Colonic mucosa (tissue), 4 donors: ENCODE data around the gene SMAD2. TPM values are rescaled to one million over a fixed set of nuclear protein-coding genes. Genes with fewer than 3 reads are reported as not detected.
A peak's percentile ranks its signal among the peaks of the same experiment; 100 is the strongest.

ENCODE experiments used
- DNase-seq: peaks from one replicate; pipeline ENCODE4 v3.0.0-alpha.2; 2020
- H3K27ac ChIP-seq: fragments of 200-600 bp; one replicate; pipeline ENCODE4 v1.8.0; 2021
- H3K27me3 ChIP-seq: fragments of 200-600 bp; one replicate; pipeline ENCODE4 v1.8.0; 2021
- H3K36me3 ChIP-seq: fragments of 200-600 bp; one replicate; pipeline ENCODE4 v1.8.0; 2021
- H3K4me1 ChIP-seq: fragments of 200-600 bp; one replicate; pipeline ENCODE4 v1.8.0; 2021; ENCODE audit warnings: mild to moderate bottlenecking
- H3K4me3 ChIP-seq: fragments of 200-600 bp; one replicate; pipeline ENCODE4 v1.8.0; 2021
- H3K9ac ChIP-seq, 2 donors: one replicate each; pipeline ENCODE4 v1.7.0; 2013; ENCODE audit warnings: control low read depth in 2 of 2, low read depth in 2 of 2, low read length in 2 of 2
- H3K9me3 ChIP-seq: fragments of 200-600 bp; one replicate; pipeline ENCODE4 v1.8.0; 2021
- CTCF ChIP-seq: fragments of 200-600 bp; IDR thresholded peaks from one replicate; pipeline ENCODE4 v1.8.0; 2022; ENCODE audit warnings: antibody characterized with exemption, mild to moderate bottlenecking
- intact Hi-C: fragments of 100-400 bp; cut with DNase I; formaldehyde crosslinking; loops from one replicate; pipeline ENCODE4 v1.14.1; 2022
- total RNA-seq, 2 donors: library from RNA; stranded (reverse); fragmentation: NEBNext Ultra II Directional in 1 of 2; extraction: Animal tissue kit (Norgen Biotek cat#: 25700) in 1 of 2; gene quantifications; one replicate each; pipeline ENCODE4 v1.2.1, GENCODE V29; 2021
- donor health status: healthy.
- donor health status: DM: no; HTN: no; CAD: no.
- donor health status: DM: no; HTN: no; CAD: no.

Gene SMAD2
- total RNA-seq, 2 donors from 2014 or later: 109 to 133 TPM

GRCh38 chr18:47893939-47894699 lies 36.3 kb downstream of the SMAD2 start:
- intact Hi-C loops: no loop called here
- H3K4me1 ChIP-seq: no peaks in the 10 kb centered on the region
- no peaks in the 10 kb centered on the region for H3K9me3 ChIP-seq
- H3K9ac ChIP-seq: no peak overlapping the region
- no peak for TF ChIP-seq CTCF
- no peak for DNase-seq
- H3K36me3 ChIP-seq: no peaks in the 10 kb centered on the region
- no peaks in the 10 kb centered on the region for H3K27me3 ChIP-seq
- H3K4me3 ChIP-seq: no peak overlapping the region
- no peak overlapping the region for H3K27ac ChIP-seq

GRCh38 chr18:47893047-47893446 lies 37.4 kb downstream of the SMAD2 start:
- intact Hi-C loops: no loop called here
- no peaks in the 10 kb centered on the region for H3K36me3 ChIP-seq
- H3K4me1 ChIP-seq: no peaks in the 10 kb centered on the region
- no peak overlapping the region for H3K9ac ChIP-seq
- TF ChIP-seq CTCF: no peak
- no peak overlapping the region for H3K4me3 ChIP-seq
- no peaks in the 10 kb centered on the region for H3K9me3 ChIP-seq
- no peaks in the 10 kb centered on the region for H3K27me3 ChIP-seq
- no peak overlapping the region for H3K27ac ChIP-seq
- no peak for DNase-seq

GRCh38 chr18:47888156-47888555 lies 42.3 kb downstream of the SMAD2 start:
- no peaks in the 10 kb centered on the region for H3K4me1 ChIP-seq
- DNase-seq: no peak
- intact Hi-C loops: no loop called here
- H3K27ac ChIP-seq: no peak overlapping the region
- no peaks in the 10 kb centered on the region for H3K36me3 ChIP-seq
- TF ChIP-seq CTCF: no peak
- H3K4me3 ChIP-seq: no peak overlapping the region
- no peaks in the 10 kb centered on the region for H3K9me3 ChIP-seq
- H3K27me3 ChIP-seq: no peaks in the 10 kb centered on the region
- H3K9ac ChIP-seq: no peak overlapping the region

- TF ChIP-seq CTCF: no peak
- H3K27ac ChIP-seq: no peak overlapping the region
- H3K9ac ChIP-seq: no peak overlapping the region
- no peaks in the 10 kb centered on the region for H3K9me3 ChIP-seq
- no peaks in the 10 kb centered on the region for H3K27me3 ChIP-seq
- intact Hi-C loops: no loop called here
- DNase-seq: no peak
- no peak overlapping the region for H3K4me3 ChIP-seq
- no peaks in the 10 kb centered on the region for H3K36me3 ChIP-seq
- H3K4me1 ChIP-seq: no peaks in the 10 kb centered on the region
These were observed 43.2 kb downstream of the SMAD2 start for GRCh38 chr18:47887227-47887626.

- no peak for TF ChIP-seq CTCF
- Histone ChIP-seq H3K4me3 (no peak overlapping the region), H3K4me1 (no peaks in the 10 kb centered on the region), H3K9ac (no peak overlapping the region), H3K9me3 (no peaks in the 10 kb centered on the region), H3K36me3 (no peaks in the 10 kb centered on the region), H3K27me3 (no peaks in the 10 kb centered on the region), H3K27ac (no peak overlapping the region)
- intact Hi-C loops: no loop called here
- peak; percentile 24 for DNase-seq
These were observed 46.6 kb downstream of the SMAD2 start for GRCh38 chr18:47883771-47884413.
